ENCODE results near the gene ZMYM3.

Gene ZMYM3

DNA sequence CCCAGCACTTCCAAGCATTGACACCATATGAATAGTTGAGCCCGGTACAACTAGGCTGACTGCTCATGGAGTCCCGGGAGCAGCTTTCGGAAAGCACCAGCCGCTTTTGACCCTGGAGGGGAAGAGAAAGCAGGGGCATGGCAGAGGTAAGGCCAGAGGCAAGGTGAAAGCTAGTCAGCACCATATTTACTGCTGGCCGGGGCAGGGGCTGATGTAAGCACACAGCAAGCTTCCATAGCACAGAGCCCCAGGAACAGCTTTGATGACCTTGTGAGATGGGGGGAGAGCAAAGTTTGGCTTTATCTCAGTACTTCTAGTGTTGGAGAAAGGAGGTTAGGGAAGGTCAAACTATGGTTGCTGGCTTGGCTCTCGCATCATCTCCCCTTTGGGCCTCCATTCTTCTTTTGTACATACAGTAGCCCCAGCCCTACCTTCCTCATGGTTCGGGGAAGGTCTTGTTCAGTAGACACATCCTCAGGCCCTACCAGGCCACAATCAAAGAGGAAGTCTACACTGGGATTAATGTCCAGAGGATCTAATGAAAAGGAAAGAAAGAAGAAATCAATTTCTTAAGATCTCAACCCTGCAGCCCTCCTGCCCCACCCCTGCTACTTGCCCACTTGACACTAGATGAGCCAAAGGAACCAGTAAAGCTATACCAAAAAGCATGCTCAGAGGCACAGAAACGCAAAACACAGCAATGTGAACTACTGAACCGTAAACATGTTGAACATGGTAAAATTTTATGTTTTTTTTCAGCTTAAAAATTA lies 9.4 kb downstream of the ZMYM3 start:
- DNase-seq: no peak
- Histone ChIP-seq H3K9me3 (ENCODE audit: severe bottlenecking) (no peaks in the 10 kb centered on the region), H3K36me3 (peaks cover 29% of the 10 kb centered on the region), H3K27ac (no peak overlapping the region), H3K27me3 (ENCODE audit: insufficient read depth, low read depth, severe bottlenecking) (peaks cover 4% of the 10 kb centered on the region), H3K4me3 (ENCODE audit: low read depth, low read length) (no peak overlapping the region)
- TF ChIP-seq, protein P1, sequence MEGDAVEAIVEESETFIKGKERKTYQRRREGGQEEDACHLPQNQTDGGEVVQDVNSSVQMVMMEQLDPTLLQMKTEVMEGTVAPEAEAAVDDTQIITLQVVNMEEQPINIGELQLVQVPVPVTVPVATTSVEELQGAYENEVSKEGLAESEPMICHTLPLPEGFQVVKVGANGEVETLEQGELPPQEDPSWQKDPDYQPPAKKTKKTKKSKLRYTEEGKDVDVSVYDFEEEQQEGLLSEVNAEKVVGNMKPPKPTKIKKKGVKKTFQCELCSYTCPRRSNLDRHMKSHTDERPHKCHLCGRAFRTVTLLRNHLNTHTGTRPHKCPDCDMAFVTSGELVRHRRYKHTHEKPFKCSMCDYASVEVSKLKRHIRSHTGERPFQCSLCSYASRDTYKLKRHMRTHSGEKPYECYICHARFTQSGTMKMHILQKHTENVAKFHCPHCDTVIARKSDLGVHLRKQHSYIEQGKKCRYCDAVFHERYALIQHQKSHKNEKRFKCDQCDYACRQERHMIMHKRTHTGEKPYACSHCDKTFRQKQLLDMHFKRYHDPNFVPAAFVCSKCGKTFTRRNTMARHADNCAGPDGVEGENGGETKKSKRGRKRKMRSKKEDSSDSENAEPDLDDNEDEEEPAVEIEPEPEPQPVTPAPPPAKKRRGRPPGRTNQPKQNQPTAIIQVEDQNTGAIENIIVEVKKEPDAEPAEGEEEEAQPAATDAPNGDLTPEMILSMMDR (IDR thresholded peaks at IDR 0.05; ENCODE audit: low read depth, low read length): no peak

DNA sequence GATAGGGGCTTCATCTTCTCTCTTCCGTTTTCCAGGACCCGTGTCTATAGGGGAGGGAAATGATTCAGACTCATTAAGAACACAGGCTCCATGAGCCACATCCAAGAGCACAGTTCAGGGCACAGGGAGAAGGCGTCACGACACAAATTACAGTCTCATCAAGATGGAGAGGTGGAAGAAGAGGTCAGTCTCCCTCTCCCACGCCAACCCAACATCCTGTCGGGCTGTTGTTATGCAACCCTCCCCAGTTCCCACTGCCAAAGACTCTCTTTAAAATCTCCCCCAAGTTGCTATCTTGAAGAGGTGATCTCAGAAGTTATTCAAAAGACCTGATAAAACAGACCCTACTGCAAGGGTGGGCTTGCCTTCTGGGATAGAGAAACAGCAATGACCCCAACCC lies 12.6 kb downstream of the ZMYM3 start:
- TF ChIP-seq, protein P1 (IDR thresholded peaks at IDR 0.05; ENCODE audit: low read depth, low read length): no peak
- H3K9me3 ChIP-seq (ENCODE audit: severe bottlenecking): no peaks in the 10 kb centered on the region

DNA sequence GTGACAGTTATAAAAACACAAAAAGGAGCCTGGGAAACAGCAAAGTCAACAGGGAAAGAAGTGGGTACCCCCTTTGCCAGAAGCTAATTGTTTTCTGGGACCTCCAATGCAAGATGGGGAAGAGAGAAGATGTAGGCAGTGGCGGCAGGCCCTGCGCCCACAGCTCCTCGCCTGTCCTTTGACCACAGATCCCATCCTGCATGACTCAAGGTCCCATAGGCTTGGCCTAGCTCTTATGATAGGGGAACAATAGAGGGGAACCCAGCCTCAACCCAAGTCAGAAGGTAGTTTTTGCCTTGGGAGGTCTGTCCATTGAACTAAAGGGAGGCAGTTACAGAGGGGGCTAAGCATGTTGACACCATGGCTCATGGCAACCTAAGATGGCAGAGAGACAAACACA lies 14.2 kb downstream of the ZMYM3 start:
- H3K36me3 ChIP-seq: peaks cover 13% of the 10 kb centered on the region
- H3K27me3 ChIP-seq (ENCODE audit: insufficient read depth, low read depth, severe bottlenecking): peaks cover 4% of the 10 kb centered on the region

More for the DNA sequence above, 12.6 kb downstream of the ZMYM3 start:
- Histone ChIP-seq H3K27ac (no peak overlapping the region), H3K27me3 (ENCODE audit: insufficient read depth, low read depth, severe bottlenecking) (peaks cover 4% of the 10 kb centered on the region), H3K36me3 (peaks cover 21% of the 10 kb centered on the region), H3K4me3 (ENCODE audit: low read depth, low read length) (no peak overlapping the region)
- DNase-seq: no peak

DNA sequence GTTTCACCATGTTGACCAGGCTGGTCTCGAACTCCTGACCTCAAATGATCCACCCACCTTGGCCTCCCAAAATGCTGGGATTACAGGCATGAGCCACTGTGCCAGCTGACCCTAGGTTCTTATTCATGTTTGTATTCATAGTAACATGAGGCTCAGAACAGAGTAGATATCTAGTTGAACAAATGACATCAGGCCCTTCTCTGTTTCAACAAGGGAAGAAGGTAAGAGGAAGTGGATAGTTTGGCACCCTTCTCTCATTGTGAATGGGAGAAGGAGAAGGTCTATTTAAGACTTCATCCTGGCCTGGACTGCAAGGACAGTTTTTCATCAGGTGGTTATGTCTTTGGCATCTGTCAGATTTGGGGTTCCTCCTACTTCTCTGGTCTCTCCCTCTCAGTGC lies 17.1 kb downstream of the ZMYM3 start:
- no peak overlapping the region for H3K4me3 ChIP-seq (ENCODE audit: low read depth, low read length)
- H3K9me3 ChIP-seq (ENCODE audit: severe bottlenecking): no peaks in the 10 kb centered on the region
- peaks cover 5% of the 10 kb centered on the region for H3K36me3 ChIP-seq
- peaks cover 8% of the 10 kb centered on the region for H3K27me3 ChIP-seq (ENCODE audit: insufficient read depth, low read depth, severe bottlenecking)
- H3K27ac ChIP-seq: no peak overlapping the region
- DNase-seq: no peak
- TF ChIP-seq, protein P1 (IDR thresholded peaks at IDR 0.05; ENCODE audit: low read depth, low read length): no peak

More for the DNA sequence above, 14.2 kb downstream of the ZMYM3 start:
- Histone ChIP-seq H3K9me3 (ENCODE audit: severe bottlenecking) (no peaks in the 10 kb centered on the region), H3K4me3 (ENCODE audit: low read depth, low read length) (no peak overlapping the region), H3K27ac (no peak overlapping the region)
- TF ChIP-seq, protein P1 (IDR thresholded peaks at IDR 0.05; ENCODE audit: low read depth, low read length): no peak
- DNase-seq: no peak

DNA sequence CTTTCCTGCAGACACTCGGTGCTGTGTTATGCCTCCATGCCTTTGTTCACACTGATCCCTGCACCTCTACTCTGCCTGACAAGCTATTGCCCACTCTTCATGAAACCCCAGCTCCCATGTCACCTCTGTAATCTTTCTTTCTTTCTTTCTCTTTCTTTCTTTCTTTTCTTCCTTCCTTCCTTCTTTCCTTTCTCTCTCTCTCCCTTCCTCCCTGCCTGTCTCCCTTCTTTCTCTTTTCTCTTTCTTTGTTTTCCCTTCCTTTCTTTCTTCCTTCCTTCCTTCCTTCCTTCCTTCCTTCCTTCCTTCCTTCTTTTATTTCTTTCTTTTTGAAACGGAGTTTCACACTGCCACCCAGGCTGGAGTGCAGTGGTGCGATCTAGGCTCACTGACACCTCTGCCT lies 18.5 kb downstream of the ZMYM3 start:
- H3K27me3 ChIP-seq (ENCODE audit: insufficient read depth, low read depth, severe bottlenecking): peaks cover 5% of the 10 kb centered on the region
- TF ChIP-seq, protein P1 (IDR thresholded peaks at IDR 0.05; ENCODE audit: low read depth, low read length): no peak
- peaks cover 4% of the 10 kb centered on the region for H3K36me3 ChIP-seq
- H3K9me3 ChIP-seq (ENCODE audit: severe bottlenecking): no peaks in the 10 kb centered on the region
- no peak overlapping the region for H3K4me3 ChIP-seq (ENCODE audit: low read depth, low read length)
- DNase-seq: no peak
- H3K27ac ChIP-seq: no peak overlapping the region
